OCI-LY3 (cell line): ENCODE data around the gene ZNF175.

Experiments
- CTCF ChIP-seq: fragments of 200-600, 300-600 bp; sonication (generic); IDR thresholded peaks from 2 replicates; pipeline ENCODE4 v1.5.1; 2014; ENCODE audit warnings: antibody characterized with exemption, low read length, low read depth
- EZH2phosphoT487 ChIP-seq: fragments of 200-600 bp; shearing (Covaris generic); IDR thresholded peaks from 2 replicates; pipeline ENCODE4 v1.6.1; 2018; ENCODE audit warnings: antibody characterized with exemption, mixed run types, low read depth

GRCh38 chr19:51640386-51640785, 69.3 kb downstream of the ZNF175 start:
- TF ChIP-seq CTCF: no peak
- TF ChIP-seq EZH2phosphoT487: no peak
